Mammary epithelial cell (primary cell): ENCODE measurements around the gene ABCC6.

ENCODE experiments used
- CTCF ChIP-seq, 2 donors: IDR thresholded peaks in 1 of 2; conservative IDR thresholded peaks in 1 of 2; 2 replicates each; pipeline ENCODE4 v1.5.1; 2011 to 2012; ENCODE audit warnings: inconsistent platforms in 2 of 2, low read length in 2 of 2, mild to moderate bottlenecking in 2 of 2, control low read depth in 1 of 2, low read depth in 1 of 2; ENCODE audit not compliant: insufficient read depth in 1 of 2; ENCODE audit errors: extremely low read depth in 1 of 2
- EZH2 ChIP-seq: IDR thresholded peaks from 2 replicates; pipeline ENCODE4 v1.6.1; 2012; ENCODE audit warnings: low read length, inconsistent platforms, borderline replicate concordance

GRCh38 chr16:16147316-16147999 is 75.8 kb downstream of the ABCC6 start:
- no peak for TF ChIP-seq EZH2
- TF ChIP-seq CTCF (conservative IDR thresholded peaks at IDR 0.05 in 1 of 2, IDR thresholded peaks at IDR 0.05 in 1 of 2; ENCODE audit: extremely low read depth in 1 of 2, insufficient read depth in 1 of 2, low read depth in 1 of 2, low read length in 2 of 2): no peak
